PFSK-1 (cell line): ENCODE results near the gene DHPS.

Experiments
- FOXP2 ChIP-seq: optimal IDR thresholded peaks from 2 replicates; pipeline ENCODE3; 2011; ENCODE audit warnings: borderline replicate concordance, control low read depth, inconsistent platforms; ENCODE audit not compliant: insufficient read depth; ENCODE audit errors: extremely low read length, extremely low read depth
- POLR2AphosphoS5 ChIP-seq: IDR thresholded peaks from 2 replicates; pipeline ENCODE4 v1.6.1; 2012; ENCODE audit warnings: low read depth, mild to moderate bottlenecking, control low read depth, low read length, moderate library complexity
- SIN3A ChIP-seq: IDR thresholded peaks from 2 replicates; pipeline ENCODE4 v1.6.1; 2012; ENCODE audit warnings: mild to moderate bottlenecking, low read length, moderate library complexity, borderline replicate concordance; ENCODE audit not compliant: insufficient read depth
- TAF1 ChIP-seq: IDR thresholded peaks from 2 replicates; pipeline ENCODE4 v1.6.1; 2012; ENCODE audit warnings: low read length, control low read depth, borderline replicate concordance; ENCODE audit not compliant: insufficient read depth
- TF ChIP-seq, protein P1 (sequence below), 2 experiments: IDR thresholded peaks; 2 replicates each; pipeline versions ENCODE4 v1.6.1 to v1.8.0; 2011 to 2012; ENCODE audit warnings: low read depth in 2 of 2, low read length in 2 of 2, control low read depth in 1 of 2, inconsistent platforms in 1 of 2, mild to moderate bottlenecking in 1 of 2, moderate library complexity in 1 of 2; ENCODE audit not compliant: insufficient read depth in 1 of 2

DNA sequence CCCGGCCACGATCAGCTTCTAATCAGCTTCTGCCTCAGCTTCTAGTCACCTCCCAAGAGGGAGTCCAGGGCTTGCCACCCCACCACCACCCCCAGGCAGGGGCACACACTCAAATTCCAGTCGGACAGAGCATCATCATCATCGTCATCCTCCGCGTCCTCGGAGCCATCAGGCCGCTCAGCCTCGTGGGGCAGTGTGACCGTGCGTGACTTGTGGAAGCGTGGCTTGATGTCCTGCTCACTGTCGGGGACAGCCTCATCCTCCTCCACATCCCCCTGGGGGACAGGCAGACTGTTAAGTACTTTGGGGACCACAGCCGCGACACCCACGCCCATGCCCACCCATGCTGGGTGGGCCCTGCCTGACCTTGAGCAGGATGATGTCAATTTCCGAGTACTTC lies 29.5 kb upstream of the DHPS start:
- no peak for TF ChIP-seq POLR2AphosphoS5
- no peak for TF ChIP-seq SIN3A
- no peak for TF ChIP-seq TAF1
- TF ChIP-seq, protein P1, sequence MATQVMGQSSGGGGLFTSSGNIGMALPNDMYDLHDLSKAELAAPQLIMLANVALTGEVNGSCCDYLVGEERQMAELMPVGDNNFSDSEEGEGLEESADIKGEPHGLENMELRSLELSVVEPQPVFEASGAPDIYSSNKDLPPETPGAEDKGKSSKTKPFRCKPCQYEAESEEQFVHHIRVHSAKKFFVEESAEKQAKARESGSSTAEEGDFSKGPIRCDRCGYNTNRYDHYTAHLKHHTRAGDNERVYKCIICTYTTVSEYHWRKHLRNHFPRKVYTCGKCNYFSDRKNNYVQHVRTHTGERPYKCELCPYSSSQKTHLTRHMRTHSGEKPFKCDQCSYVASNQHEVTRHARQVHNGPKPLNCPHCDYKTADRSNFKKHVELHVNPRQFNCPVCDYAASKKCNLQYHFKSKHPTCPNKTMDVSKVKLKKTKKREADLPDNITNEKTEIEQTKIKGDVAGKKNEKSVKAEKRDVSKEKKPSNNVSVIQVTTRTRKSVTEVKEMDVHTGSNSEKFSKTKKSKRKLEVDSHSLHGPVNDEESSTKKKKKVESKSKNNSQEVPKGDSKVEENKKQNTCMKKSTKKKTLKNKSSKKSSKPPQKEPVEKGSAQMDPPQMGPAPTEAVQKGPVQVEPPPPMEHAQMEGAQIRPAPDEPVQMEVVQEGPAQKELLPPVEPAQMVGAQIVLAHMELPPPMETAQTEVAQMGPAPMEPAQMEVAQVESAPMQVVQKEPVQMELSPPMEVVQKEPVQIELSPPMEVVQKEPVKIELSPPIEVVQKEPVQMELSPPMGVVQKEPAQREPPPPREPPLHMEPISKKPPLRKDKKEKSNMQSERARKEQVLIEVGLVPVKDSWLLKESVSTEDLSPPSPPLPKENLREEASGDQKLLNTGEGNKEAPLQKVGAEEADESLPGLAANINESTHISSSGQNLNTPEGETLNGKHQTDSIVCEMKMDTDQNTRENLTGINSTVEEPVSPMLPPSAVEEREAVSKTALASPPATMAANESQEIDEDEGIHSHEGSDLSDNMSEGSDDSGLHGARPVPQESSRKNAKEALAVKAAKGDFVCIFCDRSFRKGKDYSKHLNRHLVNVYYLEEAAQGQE (IDR thresholded peaks at IDR 0.05; ENCODE audit: insufficient read depth in 1 of 2, low read depth in 2 of 2, low read length in 2 of 2), result no peak
- TF ChIP-seq FOXP2, result no peak
